ENCODE results near the gene RBP5.
"Not testable (repeated sequence)": the region's sequence is repeated elsewhere in the genome, so short reads cannot be mapped to it uniquely, and the experiment has no call there.

RBP5 gene

DNA sequence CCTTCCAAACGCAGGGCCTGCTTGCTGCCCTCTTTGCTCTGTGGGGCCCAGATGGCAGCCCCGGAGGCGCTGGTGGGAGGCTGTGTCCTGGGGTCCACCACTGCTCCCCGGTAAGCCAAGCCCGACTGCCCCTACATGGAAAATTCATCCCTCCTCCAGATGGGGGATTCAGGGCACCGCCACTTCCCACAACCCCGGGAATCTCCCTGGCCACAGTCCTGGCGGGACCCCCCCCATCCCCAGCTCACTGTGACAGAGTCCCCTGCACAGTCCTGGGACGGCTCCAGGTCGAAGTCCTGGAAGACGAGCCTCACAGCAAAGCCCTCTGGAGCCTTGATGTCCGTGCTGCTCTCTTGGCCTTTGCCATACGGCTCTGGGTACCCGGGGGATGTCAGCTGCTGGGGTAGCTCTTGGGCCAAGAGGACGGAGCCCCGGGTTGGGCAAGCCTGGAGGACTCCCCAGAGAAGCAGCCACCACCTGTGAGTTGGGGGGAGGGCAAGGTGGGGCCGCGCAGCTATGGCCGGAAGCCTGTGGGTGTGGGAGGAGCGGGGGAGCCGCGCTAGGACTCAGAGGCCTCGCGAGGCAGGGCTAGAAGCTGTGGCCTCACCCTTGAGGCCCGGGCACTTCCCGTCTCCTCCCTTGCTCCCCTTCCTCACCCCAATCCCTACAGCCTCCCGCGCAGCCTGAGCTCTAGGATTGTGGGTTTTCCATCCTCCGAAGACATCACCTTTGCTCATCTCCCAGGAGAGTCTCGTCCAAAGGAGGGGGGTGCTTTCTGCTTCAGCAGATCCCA is 20.5 kb downstream of the RBP5 start:
- TF ChIP-seq POLR2A (IDR thresholded peaks at IDR 0.05; ENCODE audit: extremely low read depth, insufficient read length) (peak; percentile 26), MAX (IDR thresholded peaks at IDR 0.05; ENCODE audit: low read depth, low read length) (peak; percentile 63), MYC (IDR thresholded peaks at IDR 0.05; ENCODE audit: low read depth, low read length) (peak; percentile 70)
- TF ChIP-seq, protein P1, sequence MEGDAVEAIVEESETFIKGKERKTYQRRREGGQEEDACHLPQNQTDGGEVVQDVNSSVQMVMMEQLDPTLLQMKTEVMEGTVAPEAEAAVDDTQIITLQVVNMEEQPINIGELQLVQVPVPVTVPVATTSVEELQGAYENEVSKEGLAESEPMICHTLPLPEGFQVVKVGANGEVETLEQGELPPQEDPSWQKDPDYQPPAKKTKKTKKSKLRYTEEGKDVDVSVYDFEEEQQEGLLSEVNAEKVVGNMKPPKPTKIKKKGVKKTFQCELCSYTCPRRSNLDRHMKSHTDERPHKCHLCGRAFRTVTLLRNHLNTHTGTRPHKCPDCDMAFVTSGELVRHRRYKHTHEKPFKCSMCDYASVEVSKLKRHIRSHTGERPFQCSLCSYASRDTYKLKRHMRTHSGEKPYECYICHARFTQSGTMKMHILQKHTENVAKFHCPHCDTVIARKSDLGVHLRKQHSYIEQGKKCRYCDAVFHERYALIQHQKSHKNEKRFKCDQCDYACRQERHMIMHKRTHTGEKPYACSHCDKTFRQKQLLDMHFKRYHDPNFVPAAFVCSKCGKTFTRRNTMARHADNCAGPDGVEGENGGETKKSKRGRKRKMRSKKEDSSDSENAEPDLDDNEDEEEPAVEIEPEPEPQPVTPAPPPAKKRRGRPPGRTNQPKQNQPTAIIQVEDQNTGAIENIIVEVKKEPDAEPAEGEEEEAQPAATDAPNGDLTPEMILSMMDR (IDR thresholded peaks at IDR 0.05; ENCODE audit: low read depth, low read length): no peak
- H3K4me3 ChIP-seq (ENCODE audit: low read depth, low read length): peak overlapping the region; percentile 67
- peak; percentile 92 for DNase-seq (ENCODE audit: low read depth)

DNA sequence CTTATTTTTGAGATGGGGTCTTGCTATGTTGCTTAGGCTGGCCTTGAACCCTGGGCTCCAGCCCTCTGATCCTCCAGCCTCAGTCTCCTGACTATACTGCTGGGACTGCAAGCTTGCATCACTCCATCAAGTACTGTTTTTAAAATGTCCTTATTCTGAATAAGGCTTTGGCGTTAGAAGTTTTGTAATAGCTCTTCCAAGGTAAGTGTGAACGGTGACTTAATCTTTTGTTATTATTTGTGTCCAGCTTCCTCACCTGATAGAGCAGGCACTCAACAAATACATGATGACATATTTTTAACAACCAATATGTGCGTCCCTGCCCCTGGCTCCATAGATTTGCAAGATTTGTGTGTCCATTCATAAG is 21.1 kb downstream of the RBP5 start:
- DNase-seq (ENCODE audit: low read depth): no peak
- H3K4me3 ChIP-seq (ENCODE audit: low read depth, low read length): peak overlapping the region; percentile 67
- no peak for TF ChIP-seq MYC (IDR thresholded peaks at IDR 0.05; ENCODE audit: low read depth, low read length)

DNA sequence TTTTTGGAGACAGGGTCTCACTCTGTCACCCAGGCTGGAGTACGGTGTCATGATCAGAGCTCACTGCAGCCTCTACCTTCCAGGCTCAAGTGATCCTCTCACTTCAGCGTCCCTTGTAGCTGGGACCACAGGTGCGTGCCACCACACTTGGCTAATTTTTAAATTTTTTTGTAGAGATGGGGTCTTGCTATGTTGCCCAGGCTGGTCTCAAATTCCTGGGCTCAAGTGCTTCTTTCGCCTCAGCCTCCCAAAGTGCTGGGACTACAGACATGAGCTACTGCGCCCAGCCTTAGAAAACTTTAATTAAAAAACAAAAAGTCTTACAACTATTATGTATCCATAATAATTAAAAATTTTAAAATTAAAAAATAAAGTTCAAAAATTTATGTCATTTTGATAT is 21.5 kb downstream of the RBP5 start:
- not testable (repeated sequence) for DNase-seq (ENCODE audit: low read depth); H3K4me3 ChIP-seq (ENCODE audit: low read depth, low read length)

GRCh38 chr12:7106082-7106481 is 22.6 kb downstream of the RBP5 start:
- no peak for DNase-seq (ENCODE audit: low read depth)
- no peak overlapping the region for H3K4me3 ChIP-seq (ENCODE audit: low read depth, low read length)
- TF ChIP-seq MAX (IDR thresholded peaks at IDR 0.05; ENCODE audit: low read depth, low read length): no peak
- TF ChIP-seq MYC (IDR thresholded peaks at IDR 0.05; ENCODE audit: low read depth, low read length): no peak
- TF ChIP-seq, protein P1 (IDR thresholded peaks at IDR 0.05; ENCODE audit: low read depth, low read length): no peak
- no peak for TF ChIP-seq POLR2A (IDR thresholded peaks at IDR 0.05; ENCODE audit: extremely low read depth, insufficient read length)

DNA sequence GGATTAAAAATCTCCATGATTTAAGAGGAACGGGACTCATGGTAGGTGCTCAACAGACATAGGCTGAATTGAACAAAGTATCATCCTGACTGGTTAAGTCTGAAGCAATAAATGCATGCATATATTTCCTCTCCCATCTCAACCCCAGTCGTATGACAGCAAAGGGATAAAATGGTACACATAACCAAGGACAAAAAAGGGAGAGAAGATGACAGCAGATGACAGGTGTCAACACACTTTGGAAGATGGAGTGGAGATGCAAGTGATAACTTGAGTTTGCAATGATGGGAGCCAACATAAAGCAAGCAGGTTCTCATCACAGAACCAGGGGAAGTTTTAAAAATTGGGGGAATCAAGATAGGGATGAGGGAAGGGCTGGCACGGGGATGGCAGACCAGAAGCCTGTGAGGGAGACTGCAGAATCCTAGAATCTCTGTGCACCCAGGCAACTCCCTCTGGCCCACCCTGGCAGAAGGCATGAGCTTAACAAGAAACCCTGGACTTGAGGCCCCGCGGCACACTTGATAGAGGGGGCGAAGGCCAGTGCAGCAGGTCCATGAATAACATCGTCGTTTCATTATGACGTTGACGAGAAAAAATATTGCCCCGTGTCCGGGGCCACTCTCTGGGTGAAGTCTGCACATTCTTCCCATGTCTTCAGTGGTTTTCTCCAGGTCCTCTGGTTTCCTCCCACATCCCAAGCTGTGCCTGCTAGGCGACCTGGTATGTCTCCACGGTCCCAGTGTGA is 24.7 kb downstream of the RBP5 start:
- H3K4me3 ChIP-seq (ENCODE audit: low read depth, low read length): no peak overlapping the region
- TF ChIP-seq MAX (IDR thresholded peaks at IDR 0.05; ENCODE audit: low read depth, low read length) (no peak), POLR2A (IDR thresholded peaks at IDR 0.05; ENCODE audit: extremely low read depth, insufficient read length) (no peak), MYC (IDR thresholded peaks at IDR 0.05; ENCODE audit: low read depth, low read length) (no peak)
- TF ChIP-seq, protein P1 (IDR thresholded peaks at IDR 0.05; ENCODE audit: low read depth, low read length): no peak
- no peak for DNase-seq (ENCODE audit: low read depth)

- TF ChIP-seq MYC (IDR thresholded peaks at IDR 0.05; ENCODE audit: low read depth, low read length) (no peak), POLR2A (IDR thresholded peaks at IDR 0.05; ENCODE audit: extremely low read depth, insufficient read length) (no peak), MAX (IDR thresholded peaks at IDR 0.05; ENCODE audit: low read depth, low read length) (no peak)
- TF ChIP-seq, protein P1 (IDR thresholded peaks at IDR 0.05; ENCODE audit: low read depth, low read length): no peak
- no peak for DNase-seq (ENCODE audit: low read depth)
- H3K4me3 ChIP-seq (ENCODE audit: low read depth, low read length): no peak overlapping the region
These were observed 26.1 kb downstream of the RBP5 start for GRCh38 chr12:7102582-7102981.
